Spleen (tissue), 11 donors: ENCODE results near the gene PLCB3. TPM values are rescaled to one million over a fixed set of nuclear protein-coding genes. Genes with fewer than 3 reads are reported as not detected.
A peak's percentile ranks its signal among the peaks of the same experiment; 100 is the strongest.

Experiments used
- DNase-seq: peaks from one replicate; pipeline ENCODE4 v3.0.0-alpha.2; 2020
- H3K27ac ChIP-seq, 8 donors: fragments of 200-600 bp; sonication (generic) in 7 of 8; 1 replicate in 4 of 8; 2 replicates in 4 of 8; pipeline versions ENCODE4 v1.5.0 to v1.8.0; 2016 to 2021; ENCODE audit warnings: inconsistent platforms in 4 of 8, mild to moderate bottlenecking in 4 of 8, moderate library complexity in 1 of 8
- H3K27me3 ChIP-seq, 7 donors: fragments of 200-600 bp; sonication (generic) in 6 of 7; replicated peaks in 1 of 7; 1 replicate in 4 of 7; 2 replicates in 3 of 7; pipeline versions ENCODE4 v1.5.0 to v1.8.0; 2016 to 2021; ENCODE audit warnings: inconsistent platforms in 3 of 7, mild to moderate bottlenecking in 1 of 7
- H3K36me3 ChIP-seq, 6 donors: fragments of 200-600 bp; sonication (generic) in 5 of 6; 1 replicate in 4 of 6; 2 replicates in 2 of 6; pipeline versions ENCODE4 v1.5.0 to v1.8.0; 2016 to 2021; ENCODE audit warnings: inconsistent platforms in 2 of 6
- H3K4me1 ChIP-seq, 6 donors: fragments of 200-600 bp; sonication (generic) in 5 of 6; 1 replicate in 3 of 6; 2 replicates in 3 of 6; pipeline versions ENCODE4 v1.5.0 to v1.8.0; 2016 to 2021; ENCODE audit warnings: inconsistent platforms in 3 of 6
- H3K4me3 ChIP-seq, 8 donors: fragments of 200-600 bp; sonication (generic) in 7 of 8; 1 replicate in 4 of 8; 2 replicates in 4 of 8; pipeline versions ENCODE4 v1.5.0 to v1.8.0; 2016 to 2021; ENCODE audit warnings: inconsistent platforms in 4 of 8, mild to moderate bottlenecking in 4 of 8, moderate library complexity in 2 of 8
- H3K9me3 ChIP-seq, 8 donors: fragments of 200-600 bp; sonication (generic) in 7 of 8; 1 replicate in 4 of 8; 2 replicates in 4 of 8; pipeline versions ENCODE4 v1.5.0 to v1.8.0; 2016 to 2021; ENCODE audit warnings: inconsistent platforms in 4 of 8
- POLR2A ChIP-seq, 3 donors: fragments of 450-650 bp; IDR thresholded peaks; one replicate each; pipeline ENCODE4 v1.5.1; 2017; ENCODE audit warnings: antibody characterized with exemption in 3 of 3, mild to moderate bottlenecking in 1 of 3
- POLR2AphosphoS5 ChIP-seq, 3 donors: sonication (generic); formaldehyde crosslinking; IDR thresholded peaks; one replicate each; pipeline ENCODE4 v1.5.1; 2017; ENCODE audit warnings: antibody characterized with exemption in 3 of 3
- WGBS, 5 donors: extraction: QIAGEN DNeasy Blood & Tissue Kit in 3 of 5; methylation state at CpG; one replicate each; pipeline versions ENCODE4 v1.1.5 to v1.1.7; 2013 to 2018; 5-methylcytosine and 5-hydroxymethylcytosine counted together
- intact Hi-C: fragments of 100-400 bp; cut with DNase I; formaldehyde crosslinking; loops from one replicate; pipeline ENCODE4 v1.15.0; 2023; ENCODE audit warnings: low total_unique reads
- polyA plus RNA-seq, 3 donors: library from polyadenylated mRNA; stranded (reverse); fragments of 200-250 nt; gene quantifications; one replicate each; pipeline ENCODE4 v1.2.1, GENCODE V29; 2013
- total RNA-seq, 7 donors: library from RNA; depleted of rRNA in 3 of 7; stranded (reverse); fragments of >200 nt in 3 of 7; fragmentation: NEBNext Ultra II Directional in 4 of 7; extraction: Animal tissue kit (Norgen Biotek cat#: 25700) in 4 of 7; gene quantifications; one replicate each; pipeline versions ENCODE4 v1.1.0 to v1.2.1, GENCODE V29; 2016 to 2021
- TF ChIP-seq, protein P1 (sequence below), 11 experiments: fragments of 200-600 bp in 7 of 11; fragments of 450-650 bp in 4 of 11; sonication (generic) in 4 of 11; IDR thresholded peaks in 8 of 11; conservative IDR thresholded peaks in 3 of 11; 1 replicate in 7 of 11; 2 replicates in 4 of 11; pipeline versions ENCODE4 v1.4.0 to v1.8.0; 2016 to 2021; ENCODE audit warnings: antibody characterized with exemption in 11 of 11, inconsistent platforms in 4 of 11, mild to moderate bottlenecking in 1 of 11
- donor health status: healthy with polysubstance abuse.
- donor health status: DM: no; HTN: no; CAD: no; lungs with moderate emphysema.
- donor health status: DM: no; HTN: no; CAD: no.
- donor health status: Bipolar disorder and iron deficiency.
- donor health status: healthy.
- donor health status: DM: no; HTN: no; CAD: no.
- donor health status: DM: yes; HTN: yes; CAD: no.

The PLCB3 gene
- total and polyA plus RNA-seq, 10 donors: 3.8 to 28.3 (median 21.1) TPM

GRCh38 chr11:64230985-64231365 lies 20.4 kb upstream of the PLCB3 start:
- WGBS, 5 donors: 2 to 6% (median 3%) methylated on average over 7 to 8 of the region's 8 CpGs
- peaks cover 53 to 93% (median 80%) of the 10 kb centered on the region in 6 donors for H3K4me1 ChIP-seq
- H3K27ac ChIP-seq: peak overlapping the region; percentile 78 to 98 (median 96)

GRCh38 chr11:64231546-64231945 lies 19.8 kb upstream of the PLCB3 start:
- intact Hi-C loops: no loop called here
- Histone ChIP-seq H3K4me3 (peak overlapping the region in 3 of 8 donors; percentile 65 to 87 (median 75)), H3K27ac (peak overlapping the region in 6 of 8 donors; percentile 15 to 98 (median 95))

More at GRCh38 chr11:64230985-64231365, 20.4 kb upstream of the PLCB3 start:
- intact Hi-C loops: no loop called here
- Histone ChIP-seq H3K4me3 (peak overlapping the region; percentile 45 to 87 (median 67)), H3K27me3 (no peaks in the 10 kb centered on the region), H3K9me3 (no peaks in the 10 kb centered on the region), H3K36me3 (peaks cover 0 to 9% (median 0%) of the 10 kb centered on the region in 6 donors)
- no peak for DNase-seq
- TF ChIP-seq POLR2AphosphoS5 (IDR thresholded peaks at IDR 0.05) (no peak), POLR2A (IDR thresholded peaks at IDR 0.05) (no peak)
- TF ChIP-seq, protein P1, sequence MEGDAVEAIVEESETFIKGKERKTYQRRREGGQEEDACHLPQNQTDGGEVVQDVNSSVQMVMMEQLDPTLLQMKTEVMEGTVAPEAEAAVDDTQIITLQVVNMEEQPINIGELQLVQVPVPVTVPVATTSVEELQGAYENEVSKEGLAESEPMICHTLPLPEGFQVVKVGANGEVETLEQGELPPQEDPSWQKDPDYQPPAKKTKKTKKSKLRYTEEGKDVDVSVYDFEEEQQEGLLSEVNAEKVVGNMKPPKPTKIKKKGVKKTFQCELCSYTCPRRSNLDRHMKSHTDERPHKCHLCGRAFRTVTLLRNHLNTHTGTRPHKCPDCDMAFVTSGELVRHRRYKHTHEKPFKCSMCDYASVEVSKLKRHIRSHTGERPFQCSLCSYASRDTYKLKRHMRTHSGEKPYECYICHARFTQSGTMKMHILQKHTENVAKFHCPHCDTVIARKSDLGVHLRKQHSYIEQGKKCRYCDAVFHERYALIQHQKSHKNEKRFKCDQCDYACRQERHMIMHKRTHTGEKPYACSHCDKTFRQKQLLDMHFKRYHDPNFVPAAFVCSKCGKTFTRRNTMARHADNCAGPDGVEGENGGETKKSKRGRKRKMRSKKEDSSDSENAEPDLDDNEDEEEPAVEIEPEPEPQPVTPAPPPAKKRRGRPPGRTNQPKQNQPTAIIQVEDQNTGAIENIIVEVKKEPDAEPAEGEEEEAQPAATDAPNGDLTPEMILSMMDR (IDR thresholded peaks at IDR 0.05 in 8 of 11, conservative IDR thresholded peaks at IDR 0.05 in 3 of 11): no peak

GRCh38 chr11:64232182-64232966 lies 19.0 kb upstream of the PLCB3 start:
- peak; percentile 74 for DNase-seq
- H3K36me3 ChIP-seq: peaks cover 0 to 18% (median 2%) of the 10 kb centered on the region in 6 donors
- TF ChIP-seq, protein P1 (IDR thresholded peaks at IDR 0.05 in 8 of 11, conservative IDR thresholded peaks at IDR 0.05 in 3 of 11): no peak
- TF ChIP-seq POLR2A (IDR thresholded peaks at IDR 0.05) (no peak), POLR2AphosphoS5 (IDR thresholded peaks at IDR 0.05) (no peak)
- peak overlapping the region in 3 of 8 donors; percentile 38 to 97 (median 97) for H3K27ac ChIP-seq
- 87 to 94% (median 92%) methylated on average over 8 to 15 of the region's 15 CpGs for WGBS, 5 donors
- peaks cover 46 to 91% (median 76%) of the 10 kb centered on the region in 6 donors for H3K4me1 ChIP-seq
- intact Hi-C loops: no loop called here
- H3K27me3 ChIP-seq: no peaks in the 10 kb centered on the region
- H3K9me3 ChIP-seq: no peaks in the 10 kb centered on the region
- H3K4me3 ChIP-seq: no peak overlapping the region

More at GRCh38 chr11:64231546-64231945, 19.8 kb upstream of the PLCB3 start:
- Histone ChIP-seq H3K27me3 (no peaks in the 10 kb centered on the region), H3K4me1 (peaks cover 53 to 94% (median 82%) of the 10 kb centered on the region in 6 donors), H3K9me3 (no peaks in the 10 kb centered on the region), H3K36me3 (peaks cover 0 to 14% (median 0%) of the 10 kb centered on the region in 6 donors)
- TF ChIP-seq, protein P1 (IDR thresholded peaks at IDR 0.05 in 8 of 11, conservative IDR thresholded peaks at IDR 0.05 in 3 of 11): no peak
- TF ChIP-seq POLR2AphosphoS5 (IDR thresholded peaks at IDR 0.05) (no peak), POLR2A (IDR thresholded peaks at IDR 0.05) (no peak)
- 79 to 92% (median 87%) methylated on average over 6 to 7 of the region's 7 CpGs for WGBS, 5 donors
- DNase-seq: no peak

- whole genome bisulfite sequencing, 5 donors: 89 to 96% (median 93%) methylated on average over 8 of the region's 8 CpGs
- H3K4me3 ChIP-seq: no peak overlapping the region
- no peaks in the 10 kb centered on the region for H3K27me3 ChIP-seq
- peaks cover 40 to 91% (median 74%) of the 10 kb centered on the region in 6 donors for H3K4me1 ChIP-seq
- no peaks in the 10 kb centered on the region for H3K9me3 ChIP-seq
- DNase-seq: no peak
- H3K27ac ChIP-seq: peak overlapping the region in 1 of 8 donors; percentile 97
- H3K36me3 ChIP-seq: peaks cover 0 to 23% (median 7%) of the 10 kb centered on the region in 6 donors
- intact Hi-C loops: no loop called here
- TF ChIP-seq, protein P1 (IDR thresholded peaks at IDR 0.05 in 8 of 11, conservative IDR thresholded peaks at IDR 0.05 in 3 of 11): no peak
- TF ChIP-seq POLR2AphosphoS5 (IDR thresholded peaks at IDR 0.05): no peak
- no peak for TF ChIP-seq POLR2A (IDR thresholded peaks at IDR 0.05)
Measured at GRCh38 chr11:64232967-64233315, 18.4 kb upstream of the PLCB3 start.
